Heart left ventricle (tissue), 16 donors: ENCODE data around the gene LRRC71. TPM values are rescaled to one million over a fixed set of nuclear protein-coding genes. Genes with fewer than 3 reads are reported as not detected.

Experiments used
- ATAC-seq, 4 donors: fragments of 200-7000 bp; cut with Tn5 transposase; one replicate each; pipeline ENCODE4 v1.9.1; 2020 to 2022; ENCODE audit warnings: moderate library complexity in 4 of 4, mild to moderate bottlenecking in 3 of 4, moderate number of reproducible peaks in 1 of 4
- DNase-seq, 5 donors: peaks; one replicate each; pipeline ENCODE4 v3.0.0-alpha.2; 2020
- H3K27ac ChIP-seq, 12 donors: fragments of 200-600 bp; sonication (generic) in 4 of 12; one replicate each; pipeline versions ENCODE4 v1.5.0 to v1.8.0; 2016 to 2022; ENCODE audit warnings: mild to moderate bottlenecking in 2 of 12
- H3K27me3 ChIP-seq, 9 donors: fragments of 200-600 bp; sonication (generic) in 2 of 9; one replicate each; pipeline versions ENCODE4 v1.5.1 to v1.8.0; 2016 to 2022; ENCODE audit warnings: mild to moderate bottlenecking in 3 of 9
- H3K36me3 ChIP-seq, 9 donors: fragments of 200-600 bp; sonication (generic) in 2 of 9; one replicate each; pipeline versions ENCODE4 v1.5.0 to v1.8.0; 2018 to 2022; ENCODE audit warnings: mild to moderate bottlenecking in 2 of 9
- H3K4me1 ChIP-seq, 12 donors: fragments of 200-600 bp; sonication (generic) in 4 of 12; one replicate each; pipeline versions ENCODE4 v1.5.0 to v1.8.0; 2016 to 2022; ENCODE audit warnings: mild to moderate bottlenecking in 3 of 12
- H3K4me3 ChIP-seq, 12 donors: fragments of 200-600 bp; sonication (generic) in 4 of 12; one replicate each; pipeline versions ENCODE4 v1.5.0 to v1.8.0; 2017 to 2022; ENCODE audit warnings: mild to moderate bottlenecking in 9 of 12, moderate library complexity in 4 of 12
- H3K9me3 ChIP-seq, 12 donors: fragments of 200-600 bp; sonication (generic) in 4 of 12; one replicate each; pipeline versions ENCODE4 v1.5.0 to v1.8.0; 2016 to 2022; ENCODE audit warnings: mild to moderate bottlenecking in 1 of 12
- CTCF ChIP-seq, 12 donors: fragments of 200-600 bp; sonication (generic) in 4 of 12; IDR thresholded peaks; one replicate each; pipeline versions ENCODE4 v1.5.0 to v1.8.0; 2018 to 2022; ENCODE audit warnings: antibody characterized with exemption in 12 of 12, mild to moderate bottlenecking in 5 of 12
- POLR2A ChIP-seq, 2 donors: fragments of 450-650 bp; IDR thresholded peaks; one replicate each; pipeline ENCODE4 v1.6.1; 2017; ENCODE audit warnings: antibody characterized with exemption in 2 of 2, mild to moderate bottlenecking in 2 of 2, moderate library complexity in 2 of 2
- WGBS, 4 donors: extraction: QIAGEN DNeasy Blood & Tissue Kit in 2 of 4; methylation state at CpG; one replicate each; pipeline versions ENCODE4 v1.1.5 to v1.1.7; 2013 to 2018; 5-methylcytosine and 5-hydroxymethylcytosine counted together
- intact Hi-C, 10 donors: fragments of 100-400 bp; cut with DNase I; formaldehyde crosslinking; loops; one replicate each; pipeline versions ENCODE4 v1.11.1 to v1.14.2; 2022
- polyA plus RNA-seq, 2 donors: library from polyadenylated mRNA; stranded (reverse); fragments of 200-250 nt; gene quantifications; one replicate each; pipeline ENCODE4 v1.2.3, GENCODE V29; 2013
- total RNA-seq, 9 donors: library from RNA; depleted of rRNA in 2 of 9; stranded (reverse); fragments of >200 nt in 2 of 9; fragmentation: NEBNext Ultra II Directional in 3 of 9; extraction: Animal tissue kit (Norgen Biotek cat#: 25700) in 3 of 9; gene quantifications; one replicate each; pipeline versions ENCODE4 v1.1.0 to v1.2.4, GENCODE V29; 2016 to 2023
- donor health status: ischemic (EF 13 %, LVEDD 7.1; RV severe dilation, severe dysfunction).
- donor health status: healthy with polysubstance abuse.
- donor health status: DM: no; HTN: yes; CAD: no.
- donor health status: DM: no; HTN: no; CAD: no.
- donor health status: ischemic (EF 25% LVEDD 6.9; RV normal size, moderate dysfunction).
- donor health status: ischemic (EF 25% LVEDD 5.7; RV mildly dilated, moderate dysfunction).
- donor health status: healthy.
- donor health status: DM: yes; HTN: yes; CAD: no.
- donor health status: ischemic (EF 35%, LVEDD 5.7; RV mildly dilated, moderate dysfunction).
- donor health status: nonischemic (EF 11% LVEDD 7.7; RV severe dilation, severe dysfunction).
- donor health status: DM: yes; HTN: yes; CAD: no.
- donor health status: PGD.
- donor health status: ischemic (EF 29% LVEDD 5.4; RV normal size, mild dysfunction).
- donor health status: nonischemic (EF 23%, LVEDD 6.1; RV moderate dilation, normal function).

LRRC71 gene
- total and polyA plus RNA-seq, 11 donors, result 0.06 to 0.42 (median 0.27) TPM; not detected in 8

DNA sequence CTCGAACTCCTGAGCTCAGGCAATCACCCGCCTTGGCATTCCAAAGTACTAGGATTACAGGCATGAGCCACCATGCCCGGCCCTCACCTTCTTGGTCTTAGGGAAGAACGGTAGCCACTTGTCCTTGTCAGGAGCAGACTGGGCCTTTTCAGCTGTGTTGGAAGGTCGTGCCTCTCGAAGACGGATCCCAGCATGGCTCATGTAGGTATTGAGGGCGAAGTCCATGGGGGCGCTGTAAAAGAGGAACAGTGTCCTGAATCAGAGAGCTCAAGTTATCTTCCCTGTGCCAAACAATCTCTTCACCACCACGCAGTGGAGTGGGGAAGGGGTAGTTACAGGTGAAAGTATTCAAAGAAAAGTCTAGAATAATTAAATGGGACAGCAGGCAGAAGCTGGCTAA is 35.9 kb downstream of the LRRC71 start:
- intact Hi-C loops, result loop anchor here in 1 of 10 donors (10.0 kb wide), 1 partner anchor 118 kb away; no protein-coding TSS in a partner anchor
- Histone ChIP-seq H3K9me3 (no peaks in the 10 kb centered on the region), H3K4me3 (no peak overlapping the region), H3K27ac (no peak overlapping the region), H3K4me1 (no peaks in the 10 kb centered on the region), H3K36me3 (peaks cover 2 to 98% (median 94%) of the 10 kb centered on the region in 9 donors), H3K27me3 (no peaks in the 10 kb centered on the region)
- ATAC-seq, result no peak
- DNase-seq, result no peak
- WGBS, 4 donors, result 94 to 98% (median 95%) methylated on average over 10 of the region's 10 CpGs
- TF ChIP-seq CTCF (IDR thresholded peaks at IDR 0.05) (no peak), POLR2A (IDR thresholded peaks at IDR 0.05) (no peak)

DNA sequence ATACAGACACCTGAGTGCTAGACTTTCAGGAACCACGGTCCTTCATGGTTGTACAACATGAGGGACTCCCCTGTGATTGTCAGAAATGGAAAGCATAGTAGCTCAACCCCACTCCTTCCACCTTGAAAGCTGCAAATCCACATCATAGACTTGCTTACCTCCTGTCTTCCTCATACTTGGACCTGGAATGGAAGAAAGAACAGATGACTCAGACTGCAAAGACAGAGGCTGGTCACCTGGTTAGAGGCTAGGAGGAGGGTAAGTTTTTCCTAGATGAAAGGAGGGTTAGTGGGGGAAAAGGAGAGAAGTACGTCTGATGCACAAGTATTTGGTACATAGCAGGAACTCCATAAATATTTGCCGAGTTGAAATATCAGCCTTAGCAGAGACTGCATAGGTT is 37.2 kb downstream of the LRRC71 start:
- no peak for TF ChIP-seq POLR2A (IDR thresholded peaks at IDR 0.05)
- TF ChIP-seq CTCF (IDR thresholded peaks at IDR 0.05), result no peak
- WGBS, 4 donors, result 80 to 83% (median 81%) methylated on average over 3 of the region's 3 CpGs
- Histone ChIP-seq H3K27me3 (no peaks in the 10 kb centered on the region), H3K27ac (no peak overlapping the region), H3K9me3 (no peaks in the 10 kb centered on the region), H3K4me3 (no peak overlapping the region), H3K4me1 (peaks cover 0 to 7% (median 0%) of the 10 kb centered on the region in 12 donors), H3K36me3 (peaks cover 2 to 98% (median 94%) of the 10 kb centered on the region in 9 donors)
- DNase-seq (no peak), ATAC-seq (no peak)
- intact Hi-C loops, result loop anchor here in 1 of 10 donors (10.0 kb wide), 1 partner anchor 117 kb away; no protein-coding TSS in a partner anchor

GRCh38 chr1:156958247-156958714 is 37.8 kb downstream of the LRRC71 start:
- DNase-seq (no peak), ATAC-seq (no peak)
- H3K27me3 ChIP-seq, result no peaks in the 10 kb centered on the region
- peaks cover 2 to 98% (median 94%) of the 10 kb centered on the region in 9 donors for H3K36me3 ChIP-seq
- intact Hi-C loops, result loop anchor here in 1 of 10 donors (10.0 kb wide), 1 partner anchor 117 kb away; no protein-coding TSS in a partner anchor
- H3K4me1 ChIP-seq, result peaks cover 0 to 7% (median 0%) of the 10 kb centered on the region in 12 donors
- TF ChIP-seq CTCF (IDR thresholded peaks at IDR 0.05), result no peak
- no peak for TF ChIP-seq POLR2A (IDR thresholded peaks at IDR 0.05)
- 56 to 60% (median 59%) methylated on average over 2 of the region's 2 CpGs for WGBS, 4 donors
- H3K27ac ChIP-seq, result no peak overlapping the region
- H3K4me3 ChIP-seq, result no peak overlapping the region
- H3K9me3 ChIP-seq, result no peaks in the 10 kb centered on the region

DNA sequence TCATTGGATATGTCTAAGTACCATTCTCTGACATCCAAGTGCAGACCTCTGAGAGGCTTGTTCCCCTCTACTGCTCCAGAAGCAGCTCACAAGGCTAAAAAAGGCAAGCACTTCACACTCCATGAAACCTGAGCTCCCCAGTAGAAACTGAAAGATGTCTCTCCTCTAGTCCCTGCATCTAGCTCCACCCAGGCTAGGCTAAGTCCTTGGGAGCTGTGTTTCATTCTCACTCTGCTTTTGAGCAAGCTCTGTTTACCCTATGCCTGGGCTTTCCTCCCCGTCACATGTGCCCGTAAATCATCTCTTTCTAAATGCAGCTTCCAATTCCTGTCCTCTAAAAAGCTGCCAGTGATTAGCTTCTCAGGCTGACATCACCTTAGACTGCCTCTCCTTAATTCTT is 39.0 kb downstream of the LRRC71 start:
- 65 to 89% (median 83%) methylated on average over 2 of the region's 2 CpGs for WGBS, 4 donors
- DNase-seq (no peak), ATAC-seq (no peak)
- peaks cover 0 to 14% (median 0%) of the 10 kb centered on the region in 12 donors for H3K4me1 ChIP-seq
- no peak overlapping the region for H3K4me3 ChIP-seq
- no peaks in the 10 kb centered on the region for H3K27me3 ChIP-seq
- H3K9me3 ChIP-seq, result no peaks in the 10 kb centered on the region
- no peak overlapping the region for H3K27ac ChIP-seq
- peaks cover 2 to 98% (median 93%) of the 10 kb centered on the region in 9 donors for H3K36me3 ChIP-seq
- intact Hi-C loops, result loop anchor here in 1 of 10 donors (10.0 kb wide), 1 partner anchor 115 kb away; no protein-coding TSS in a partner anchor
- TF ChIP-seq POLR2A (IDR thresholded peaks at IDR 0.05) (no peak), CTCF (IDR thresholded peaks at IDR 0.05) (no peak)
